IMR-90 (cell line): ENCODE results near the gene HDAC6. TPM values are rescaled to one million over a fixed set of nuclear protein-coding genes. Genes with fewer than 3 reads are reported as not detected.

Experiments
- ATAC-seq: fragments of 200-7000 bp; cut with Tn5 transposase; 2 replicates; pipeline ENCODE4 v1.9.1; 2020; ENCODE audit warnings: low read depth, mild to moderate bottlenecking, moderate library complexity
- BruUV-seq: library from RNA; stranded (reverse); fragments of 400-500 nt; replicated peaks from 2 replicates; lab custom pipeline; 2021; lab: Mats Ljungman, UMichigan
- CTCF ChIA-PET: fragments of 300-600 bp; formaldehyde crosslinking; extraction: SDS; loops from one replicate; lab custom pipeline; 2021; ENCODE audit warnings: antibody characterized with exemption; lab: Yijun Ruan, JAX
- POLR2A ChIA-PET: fragments of 300-600 bp; sonication (Branson Sonifier 250); formaldehyde crosslinking; loops from one replicate; lab custom pipeline; 2022; ENCODE audit warnings: antibody characterized with exemption; ENCODE audit not compliant: unreplicated experiment; lab: Charles Lee
- DNase-seq: peaks from one replicate; pipeline ENCODE4 v3.0.0; 2013
- H2AFZ ChIP-seq: replicated peaks from 2 replicates; pipeline ENCODE3; 2013; ENCODE audit warnings: low read length, mild to moderate bottlenecking; ENCODE audit not compliant: poor library complexity
- H2AK5ac ChIP-seq: 2 replicates; pipeline ENCODE4 v1.6.1; 2013; ENCODE audit warnings: low read depth, low read length, inconsistent platforms
- H2AK9ac ChIP-seq: replicated peaks from 2 replicates; pipeline ENCODE3; 2013; ENCODE audit warnings: mild to moderate bottlenecking, low read depth, low read length, moderate library complexity; ENCODE audit not compliant: poor library complexity
- H2BK120ac ChIP-seq: 2 replicates; pipeline ENCODE4 v1.6.1; 2013; ENCODE audit warnings: low read depth, low read length, inconsistent platforms
- H2BK15ac ChIP-seq: 3 replicates; pipeline ENCODE4 v1.6.1; 2013; ENCODE audit warnings: low read depth, low read length, inconsistent platforms
- H2BK20ac ChIP-seq: 2 replicates; pipeline ENCODE4 v1.6.1; 2013; ENCODE audit warnings: low read depth, mild to moderate bottlenecking, inconsistent platforms, low read length, moderate library complexity
- H2BK5ac ChIP-seq: 2 replicates; pipeline ENCODE4 v1.6.1; 2013; ENCODE audit warnings: mild to moderate bottlenecking, low read depth, low read length, inconsistent platforms; ENCODE audit not compliant: poor library complexity, severe bottlenecking
- H3K14ac ChIP-seq: replicated peaks from 2 replicates; pipeline ENCODE4 v1.6.1; 2013; ENCODE audit warnings: low read depth, low read length, inconsistent platforms
- H3K18ac ChIP-seq: 2 replicates; pipeline ENCODE4 v1.6.1; 2013; ENCODE audit warnings: low read depth, low read length, control low read depth
- H3K23ac ChIP-seq: 2 replicates; pipeline ENCODE4 v1.6.1; 2013; ENCODE audit warnings: low read depth, low read length, inconsistent platforms
- H3K27ac ChIP-seq: 2 replicates; pipeline ENCODE4 v1.5.1; 2013; ENCODE audit warnings: mild to moderate bottlenecking, control low read depth, low read length; ENCODE audit not compliant: insufficient read depth
- H3K27me3 ChIP-seq: 2 replicates; pipeline ENCODE4 v1.6.1; 2013; ENCODE audit warnings: low read length; ENCODE audit not compliant: control insufficient read depth, insufficient read depth
- H3K36me3 ChIP-seq: 2 replicates; pipeline ENCODE4 v1.6.1; 2013; ENCODE audit warnings: low read length, mixed read lengths; ENCODE audit not compliant: control insufficient read depth, insufficient read depth
- H3K4ac ChIP-seq: 2 replicates; pipeline ENCODE4 v1.6.1; 2013; ENCODE audit warnings: low read depth, low read length, inconsistent platforms
- H3K4me1 ChIP-seq: 2 replicates; pipeline ENCODE4 v1.6.1; 2013; ENCODE audit warnings: low read length, mixed read lengths; ENCODE audit not compliant: control insufficient read depth, insufficient read depth
- H3K4me2 ChIP-seq: 2 replicates; pipeline ENCODE4 v1.6.1; 2013; ENCODE audit warnings: low read depth, mild to moderate bottlenecking, control low read depth, low read length, moderate library complexity
- H3K4me3 ChIP-seq: 2 replicates; pipeline ENCODE4 v1.5.1; 2013; ENCODE audit warnings: low read depth, mild to moderate bottlenecking, control low read depth, low read length, moderate library complexity; ENCODE audit not compliant: insufficient read depth
- H3K56ac ChIP-seq: 2 replicates; pipeline ENCODE4 v1.6.1; 2013; ENCODE audit warnings: low read length, inconsistent platforms; ENCODE audit not compliant: insufficient read depth; ENCODE audit errors: extremely low read depth
- H3K79me1 ChIP-seq, 2 experiments: 2 replicates each; pipeline ENCODE4 v1.6.1; 2013; ENCODE audit warnings: low read length in 2 of 2, inconsistent platforms in 1 of 2, low read depth in 1 of 2
- H3K9ac ChIP-seq: 2 replicates; pipeline ENCODE4 v1.6.1; 2013; ENCODE audit warnings: low read depth, low read length, control low read depth
- H3K9me1 ChIP-seq: 2 replicates; pipeline ENCODE4 v1.6.1; 2013; ENCODE audit warnings: low read length, inconsistent platforms; ENCODE audit not compliant: insufficient read depth
- H3K9me3 ChIP-seq: 2 replicates; pipeline ENCODE4 v1.6.1; 2013; ENCODE audit warnings: low read length; ENCODE audit not compliant: control insufficient read depth, insufficient read depth
- H4K20me1 ChIP-seq: 2 replicates; pipeline ENCODE4 v1.6.1; 2013; ENCODE audit warnings: low read length, inconsistent platforms; ENCODE audit not compliant: insufficient read depth
- H4K5ac ChIP-seq: 2 replicates; pipeline ENCODE4 v1.6.1; 2013; ENCODE audit warnings: mild to moderate bottlenecking, low read depth, low read length, control low read depth
- H4K8ac ChIP-seq, 2 experiments: 2 replicates each; pipeline ENCODE4 v1.6.1; 2013; ENCODE audit warnings: low read depth in 2 of 2, low read length in 2 of 2, control low read depth in 1 of 2, inconsistent platforms in 1 of 2
- H4K91ac ChIP-seq: 2 replicates; pipeline ENCODE4 v1.6.1; 2013; ENCODE audit warnings: low read depth, low read length, inconsistent platforms; ENCODE audit not compliant: insufficient read depth
- BHLHE40 ChIP-seq: fragments of 150-350 bp; IDR thresholded peaks from 2 replicates; pipeline ENCODE4 v1.6.1; 2016; ENCODE audit warnings: mild to moderate bottlenecking, low read depth, low read length
- CEBPB ChIP-seq: IDR thresholded peaks from 2 replicates; pipeline ENCODE4 v1.6.1; 2012; ENCODE audit warnings: low read depth, low read length, improper control_type of control experiment
- CHD1 ChIP-seq: IDR thresholded peaks from 2 replicates; pipeline ENCODE4 v1.6.1; 2012; ENCODE audit warnings: low read depth, low read length, improper control_type of control experiment
- CTCF ChIP-seq: conservative IDR thresholded peaks from 2 replicates; pipeline ENCODE4 v1.5.1; 2012; ENCODE audit warnings: mild to moderate bottlenecking, low read depth, low read length, improper control_type of control experiment
- ELK1 ChIP-seq: fragments of 150-350 bp; IDR thresholded peaks from 2 replicates; pipeline ENCODE4 v1.6.1; 2016; ENCODE audit warnings: low read depth, mild to moderate bottlenecking, low read length, moderate library complexity, borderline replicate concordance
- FOS ChIP-seq: fragments of 150-350 bp; IDR thresholded peaks from 2 replicates; pipeline ENCODE4 v1.6.1; 2016; ENCODE audit warnings: low read depth, low read length
- MAFK ChIP-seq: IDR thresholded peaks from 2 replicates; pipeline ENCODE4 v1.6.1; 2012; ENCODE audit warnings: low read depth, low read length, improper control_type of control experiment
- MAZ ChIP-seq: IDR thresholded peaks from 2 replicates; pipeline ENCODE4 v1.6.1; 2012; ENCODE audit warnings: low read depth, mild to moderate bottlenecking, low read length, improper control_type of control experiment, moderate library complexity, borderline replicate concordance
- MXI1 ChIP-seq: IDR thresholded peaks from 2 replicates; pipeline ENCODE4 v1.6.1; 2012; ENCODE audit warnings: low read depth, mild to moderate bottlenecking, low read length, moderate library complexity, borderline replicate concordance
- NFE2L2 ChIP-seq: fragments of 150-350 bp; IDR thresholded peaks from 2 replicates; pipeline ENCODE4 v1.6.1; 2016; ENCODE audit warnings: low read depth, mild to moderate bottlenecking, low read length
- POLR2A ChIP-seq: IDR thresholded peaks from 2 replicates; pipeline ENCODE4 v1.6.1; 2012; ENCODE audit warnings: mild to moderate bottlenecking, low read depth, low read length
- RAD21 ChIP-seq: IDR thresholded peaks from 2 replicates; pipeline ENCODE4 v1.6.1; 2012; ENCODE audit warnings: low read length, improper control_type of control experiment
- RCOR1 ChIP-seq: IDR thresholded peaks from 2 replicates; pipeline ENCODE4 v1.6.1; 2012; ENCODE audit warnings: mild to moderate bottlenecking, low read length, improper control_type of control experiment; ENCODE audit not compliant: insufficient replicate concordance
- RFX5 ChIP-seq: IDR thresholded peaks from 2 replicates; pipeline ENCODE4 v1.8.0; 2012; ENCODE audit warnings: low read depth, mild to moderate bottlenecking, low read length, moderate library complexity
- SMC3 ChIP-seq: fragments of 150-350 bp; IDR thresholded peaks from 2 replicates; pipeline ENCODE4 v1.6.1; 2016; ENCODE audit warnings: low read depth, mild to moderate bottlenecking, antibody characterized with exemption, low read length, moderate library complexity
- USF2 ChIP-seq: fragments of 150-350 bp; IDR thresholded peaks from 2 replicates; pipeline ENCODE4 v1.6.1; 2017; ENCODE audit warnings: mild to moderate bottlenecking, antibody characterized with exemption, low read length, low read depth
- WGBS, 2 experiments: methylation state at CpG; one replicate each; pipeline versions ENCODE4 v1.1.5 to v1.1.7; 2013; ENCODE audit warnings: missing lambda C conversion rate in 2 of 2; ENCODE audit not compliant: insufficient read length in 1 of 2; ENCODE audit errors: extremely low coverage in 2 of 2; 5-methylcytosine and 5-hydroxymethylcytosine counted together
- dilution Hi-C: fragments of 300-500 bp; cut with HindIII; formaldehyde crosslinking; loops from one replicate; pipeline ENCODE4 v1.14.3; 2018; ENCODE audit warnings: low sequenced_read_pairs; ENCODE audit not compliant: unreplicated experiment
- in situ Hi-C: fragments of 300-500 bp; cut with MboI; formaldehyde crosslinking; loops from 3 replicates; pipeline ENCODE4 v1.14.3; 2019; ENCODE audit warnings: low sequenced_read_pairs, inconsistent platforms, mixed read lengths
- intact Hi-C: fragments of 100-400 bp; cut with micrococcal nuclease; formaldehyde crosslinking; loops from 2 replicates; pipeline ENCODE4 v1.10.0; 2022
- polyA plus RNA-seq, 3 experiments: library from polyadenylated mRNA; depleted of rRNA; stranded (reverse); fragments of >200 nt; gene quantifications; 2 replicates each; pipeline ENCODE4 v1.2.3, GENCODE V29; 2012; ENCODE audit warnings: low replicate concordance in 1 of 3
- total RNA-seq: library from RNA; depleted of rRNA; stranded (reverse); fragments of >200 nt; gene quantifications from 2 replicates; pipeline ENCODE4 v1.2.3, GENCODE V29; 2012

HDAC6 gene
- total and polyA plus RNA-seq, 2 of the 4 experiments (the other 2 are of a cell fraction), result 16.8 to 26.3 TPM

GRCh38 chrX:48814722-48815121 is 12.9 kb downstream of the HDAC6 start:
- Histone ChIP-seq H3K4ac (no peak overlapping the region), H3K9me1 (no peaks in the 10 kb centered on the region), H3K9ac (no peak overlapping the region), H3K4me3 (no peak overlapping the region), H4K5ac (no peak overlapping the region), H2AK9ac (no peak overlapping the region), H2BK15ac (no peak overlapping the region), H4K8ac (no peak overlapping the region), H2AFZ (no peak overlapping the region), H2BK5ac (no peak overlapping the region), H3K18ac (no peak overlapping the region), H3K56ac (no peak overlapping the region), H3K4me1 (no peaks in the 10 kb centered on the region), H3K14ac (no peak overlapping the region), H2AK5ac (no peak overlapping the region), H4K91ac (no peak overlapping the region), H3K79me1 (no peaks in the 10 kb centered on the region), H3K4me2 (no peak overlapping the region), H3K27me3 (no peaks in the 10 kb centered on the region), H4K20me1 (no peaks in the 10 kb centered on the region), H3K36me3 (peaks cover 16% of the 10 kb centered on the region), H3K9me3 (no peaks in the 10 kb centered on the region; the same call in 1 of the 2 replicates), H2BK20ac (no peak overlapping the region), H3K23ac (no peak overlapping the region), H3K27ac (no peak overlapping the region), H2BK120ac (no peak overlapping the region)
- TF ChIP-seq ELK1 (no peak), RCOR1 (no peak), USF2 (no peak), MAFK (no peak), FOS (no peak), BHLHE40 (no peak), MXI1 (no peak), CHD1 (no peak), SMC3 (no peak), MAZ (no peak), CTCF (no peak), NFE2L2 (no peak), RAD21 (no peak), CEBPB (no peak), POLR2A (no peak), RFX5 (no peak)
- WGBS, 2 experiments, result no CpG with 5 or more reads among the region's 8 CpGs
- ChIA-PET CTCF (no interaction called here), POLR2A (no interaction called here)
- in situ Hi-C loops, result no loop called here
- dilution Hi-C loops, result no loop called here
- no peak for DNase-seq
- intact Hi-C loops, result no loop called here
- ATAC-seq, result no peak
- BruUV-seq, result no TSS peak
